GM21576 (cell line): Measurements from ENCODE around the gene SH3GL3.

Experiments
- ATAC-seq: cut with Tn5 transposase; IDR thresholded peaks from one replicate; pipeline ENCODE4 v1.9.1; 2021; ENCODE audit warnings: mild to moderate bottlenecking, moderate library complexity; ENCODE audit not compliant: unreplicated experiment

Gene SH3GL3

GRCh38 chr15:83610901-83611685, 164.0 kb downstream of the SH3GL3 start:
- ATAC-seq = no peak

GRCh38 chr15:83612226-83612625, 165.1 kb downstream of the SH3GL3 start:
- no peak for ATAC-seq

- ATAC-seq = no peak
These were observed 165.9 kb downstream of the SH3GL3 start for GRCh38 chr15:83612898-83613635.

DNA sequence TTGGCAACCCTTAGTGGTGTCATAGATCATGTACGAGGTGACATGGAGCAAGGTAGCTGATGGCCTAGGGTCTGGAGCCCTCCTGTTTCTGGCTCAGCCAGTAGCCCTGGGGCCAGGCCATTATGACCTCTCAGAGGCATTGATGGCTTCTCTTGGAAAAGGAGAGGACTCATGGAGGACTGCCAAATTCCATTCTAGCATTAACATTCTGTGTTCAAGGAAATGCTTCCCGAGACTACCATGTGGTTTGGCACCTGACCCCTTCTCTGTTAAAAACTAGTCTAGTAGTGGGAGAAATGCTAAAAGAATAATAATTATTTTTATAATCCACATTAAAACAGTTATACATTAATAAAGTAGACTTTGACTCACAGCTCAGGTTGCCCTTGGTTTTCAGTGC, 166.6 kb downstream of the SH3GL3 start:
- no peak for ATAC-seq

GRCh38 chr15:83616840-83617239, 169.7 kb downstream of the SH3GL3 start:
- no peak for ATAC-seq

DNA sequence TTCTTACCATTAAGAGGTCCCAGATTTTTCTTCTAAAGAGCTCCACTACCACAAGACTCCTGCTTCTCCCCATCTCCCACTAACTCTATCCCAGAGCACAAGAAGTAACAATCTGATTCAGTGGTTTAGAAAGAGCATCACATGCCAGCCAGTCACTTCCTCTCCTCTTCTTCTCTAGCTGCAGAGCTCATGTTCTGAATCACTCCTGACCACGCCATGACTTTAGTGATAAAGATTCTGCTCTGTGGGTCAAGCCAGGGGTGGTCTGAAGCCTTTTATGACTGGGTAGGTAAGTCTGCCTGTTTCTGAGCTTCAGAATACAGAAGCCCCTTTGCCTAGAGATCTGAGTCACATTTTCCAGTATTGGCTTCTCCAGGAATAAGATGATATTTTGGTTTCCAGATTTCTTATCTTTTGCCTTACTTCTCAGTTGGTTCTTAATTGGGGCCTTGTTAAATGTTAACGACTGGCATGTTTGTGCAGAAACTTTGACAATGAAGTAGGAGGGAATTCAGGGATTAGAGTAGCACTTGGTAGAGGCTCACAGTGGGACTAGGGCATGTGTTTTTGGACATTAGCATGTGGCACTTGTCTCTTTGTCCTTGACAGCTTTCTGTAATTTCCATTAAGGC, 179.1 kb downstream of the SH3GL3 start:
- no peak for ATAC-seq

DNA sequence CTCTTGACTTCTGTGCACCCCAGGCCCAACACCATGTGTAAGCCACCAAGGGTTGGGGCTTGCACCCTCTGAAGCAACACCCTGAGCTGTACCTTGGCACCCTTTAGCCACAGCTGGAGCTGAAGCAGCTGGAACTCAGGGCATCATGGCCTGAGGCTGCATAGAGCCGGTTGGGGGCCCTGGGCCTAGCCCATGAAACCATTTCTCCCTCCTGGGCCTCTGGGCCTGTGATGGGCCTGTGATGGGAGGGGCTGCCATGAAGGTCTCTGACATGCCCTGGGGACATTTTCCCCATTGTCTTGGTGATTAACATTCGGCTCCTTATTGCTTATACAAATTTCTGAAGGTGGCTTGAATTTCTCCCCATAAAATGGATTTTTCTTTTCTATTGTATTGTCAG, 184.4 kb downstream of the SH3GL3 start:
- no peak for ATAC-seq

DNA sequence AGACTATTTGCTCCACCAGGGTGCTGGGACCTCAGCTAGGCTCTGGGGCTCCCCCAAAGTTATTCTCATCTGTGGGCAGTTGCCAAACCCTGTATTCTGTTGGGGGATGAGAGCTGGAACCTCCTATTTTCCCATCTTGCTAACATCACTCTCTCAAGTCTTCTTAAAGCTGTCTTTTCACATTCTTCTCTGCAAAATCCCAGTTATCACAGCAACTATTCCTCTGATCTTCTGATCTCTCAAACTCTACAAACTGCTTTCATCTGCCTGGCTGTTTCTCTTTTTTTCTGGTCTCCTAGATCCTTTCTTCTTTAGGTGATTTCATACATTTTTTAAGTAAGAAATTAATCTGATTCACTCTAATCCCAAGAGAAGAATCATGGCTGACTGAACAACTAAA, 196.1 kb downstream of the SH3GL3 start:
- ATAC-seq = no peak

DNA sequence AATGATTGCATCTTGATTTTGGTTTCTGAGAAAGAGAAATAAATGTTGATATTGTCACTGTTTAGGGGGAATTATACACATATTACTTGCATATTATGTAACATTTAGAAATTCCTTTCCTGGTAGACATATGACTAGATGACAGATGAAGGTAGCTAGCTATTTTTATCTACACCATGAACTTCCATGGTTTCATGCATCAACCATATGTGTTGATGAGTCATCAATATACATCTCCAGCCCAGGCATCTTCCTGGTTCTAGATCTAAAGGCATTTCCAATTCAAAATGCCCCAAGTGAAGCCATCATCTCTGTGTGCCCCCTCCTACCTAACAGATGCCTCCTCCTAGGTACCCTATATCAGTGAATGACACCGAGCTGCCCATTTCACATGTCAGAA, 197.3 kb downstream of the SH3GL3 start:
- no peak for ATAC-seq

- ATAC-seq = no peak
These were observed 203.7 kb downstream of the SH3GL3 start for GRCh38 chr15:83650831-83651230.

DNA sequence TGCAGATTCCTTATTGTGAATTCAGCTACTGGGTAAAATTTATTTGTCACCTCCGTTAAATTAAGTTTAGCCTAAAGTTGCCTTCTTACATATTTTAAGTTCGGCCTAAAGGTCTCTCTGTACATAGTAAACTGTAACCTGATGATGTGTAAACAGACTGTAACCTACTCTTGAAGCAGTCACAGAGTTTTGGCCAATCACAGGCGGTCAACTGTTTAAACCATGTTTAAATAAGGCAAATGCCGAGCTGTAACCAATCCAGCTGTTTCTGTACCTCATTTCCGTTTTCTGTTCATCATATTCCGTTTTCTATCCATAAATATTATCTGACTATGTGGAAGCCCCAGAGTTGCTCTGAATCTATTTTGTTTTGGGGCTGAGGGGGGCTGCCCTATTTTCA, 204.4 kb downstream of the SH3GL3 start:
- no peak for ATAC-seq

- ATAC-seq = no peak
These were observed 205.6 kb downstream of the SH3GL3 start for GRCh38 chr15:83652626-83653204.

- ATAC-seq = no peak
These were observed 206.1 kb downstream of the SH3GL3 start for GRCh38 chr15:83653288-83653638.

DNA sequence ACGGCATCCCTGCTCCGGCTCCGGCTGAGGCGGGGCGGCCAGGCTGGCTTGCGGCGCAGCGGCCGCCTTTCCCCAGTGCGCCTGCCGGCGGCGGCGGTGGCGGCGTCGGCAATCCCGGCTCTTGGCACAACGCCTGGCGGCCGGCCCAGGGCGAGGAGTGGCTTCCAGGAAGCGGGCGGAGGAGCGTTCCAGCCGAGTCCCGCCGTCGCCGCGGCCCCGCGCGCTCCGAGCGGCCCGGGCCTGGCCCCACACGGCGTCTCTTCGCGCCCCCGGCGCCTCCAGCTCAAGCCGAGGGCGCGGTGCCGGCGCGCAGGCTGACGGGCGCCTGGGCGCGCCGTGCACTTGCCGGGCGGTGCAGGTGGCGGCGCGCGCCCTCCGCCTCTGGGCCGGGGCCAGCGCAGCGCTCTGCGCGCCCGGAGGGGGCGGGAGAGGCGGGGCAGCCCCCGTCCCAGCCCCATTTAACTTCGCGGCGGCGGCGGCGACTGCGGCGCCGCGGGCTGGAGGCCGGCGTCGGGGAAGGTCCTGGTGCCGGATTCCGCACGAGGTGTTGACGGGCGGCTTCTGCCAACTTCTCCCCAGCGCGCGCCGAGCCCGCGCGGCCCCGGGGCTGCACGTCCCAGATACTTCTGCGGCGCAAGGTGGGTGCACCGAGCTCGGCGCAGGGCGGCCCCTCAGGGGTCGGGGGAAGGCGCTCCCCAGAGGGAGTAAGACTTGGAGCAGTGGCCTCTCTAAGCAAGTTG, 206.7 kb downstream of the SH3GL3 start, which contains the start of gene ADAMTSL3:
TSS of gene ADAMTSL3 (plus strand) at position 485 of the 740 bp plus-strand sequence. CDS start 1,639 bp downstream, outside the sequence.
- no peak for ATAC-seq

DNA sequence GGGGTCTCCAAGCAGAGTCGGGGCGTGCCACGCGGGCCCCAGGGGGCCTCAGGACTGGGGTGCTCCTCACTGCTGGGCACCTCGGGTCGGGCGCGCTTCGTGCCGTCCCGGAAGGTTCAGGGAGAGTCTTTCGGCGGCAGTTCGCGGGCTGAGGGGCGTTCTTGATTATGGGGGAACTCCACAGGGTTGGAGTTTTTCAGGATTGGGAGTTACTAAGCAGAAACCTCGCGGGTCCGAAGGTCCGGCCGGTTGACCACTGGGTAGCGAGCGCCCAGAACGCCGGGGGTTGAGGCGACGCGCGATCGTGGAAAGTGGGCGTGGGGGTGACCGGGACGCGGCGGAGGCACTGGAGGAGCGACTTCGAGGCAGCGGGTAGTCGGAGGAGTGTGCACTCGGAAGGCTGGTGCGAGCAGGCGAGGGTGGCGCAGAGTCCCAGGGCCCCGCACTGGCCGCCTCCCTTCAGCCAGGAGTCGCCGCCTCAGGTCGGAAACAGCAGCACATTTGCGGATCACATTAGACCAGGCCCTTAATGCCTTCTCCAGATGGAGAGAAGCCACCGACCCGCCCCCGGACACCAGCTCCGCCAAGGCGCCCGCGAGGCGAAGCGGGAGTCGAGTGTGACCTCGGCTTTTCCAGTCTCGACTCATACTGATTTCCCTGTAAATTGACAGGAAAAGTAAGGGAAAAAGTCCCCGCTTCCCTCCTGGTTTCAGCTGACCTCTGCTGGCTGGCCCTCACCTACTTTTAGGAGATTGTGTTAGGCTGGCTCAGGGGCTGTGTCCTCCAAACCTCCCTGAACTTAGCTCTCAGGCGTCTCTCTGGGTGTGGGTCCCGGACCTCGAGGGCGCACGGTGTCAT, 207.5 kb downstream of the SH3GL3 start:
- ATAC-seq = no peak

GRCh38 chr15:83655237-83655616, 208.1 kb downstream of the SH3GL3 start:
- ATAC-seq = no peak

DNA sequence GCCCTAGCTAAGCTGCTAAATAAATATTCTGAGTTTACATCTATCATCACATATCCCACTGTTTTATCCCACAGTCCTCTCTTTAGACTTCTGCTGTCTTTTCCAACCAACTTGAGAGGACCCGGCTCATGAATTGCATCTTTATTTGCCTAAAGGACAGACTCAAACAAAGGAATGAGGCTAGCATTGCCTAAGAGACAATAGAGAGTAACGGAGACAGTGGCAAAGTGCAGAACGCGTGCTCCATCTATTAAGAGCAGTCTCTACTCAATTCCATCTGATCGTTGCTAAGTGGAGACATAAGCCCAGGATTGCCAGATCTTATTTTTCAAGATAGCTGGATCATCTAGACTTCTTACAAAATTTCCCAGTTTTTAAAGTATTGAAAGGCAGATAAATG, 209.1 kb downstream of the SH3GL3 start:
- ATAC-seq = no peak

DNA sequence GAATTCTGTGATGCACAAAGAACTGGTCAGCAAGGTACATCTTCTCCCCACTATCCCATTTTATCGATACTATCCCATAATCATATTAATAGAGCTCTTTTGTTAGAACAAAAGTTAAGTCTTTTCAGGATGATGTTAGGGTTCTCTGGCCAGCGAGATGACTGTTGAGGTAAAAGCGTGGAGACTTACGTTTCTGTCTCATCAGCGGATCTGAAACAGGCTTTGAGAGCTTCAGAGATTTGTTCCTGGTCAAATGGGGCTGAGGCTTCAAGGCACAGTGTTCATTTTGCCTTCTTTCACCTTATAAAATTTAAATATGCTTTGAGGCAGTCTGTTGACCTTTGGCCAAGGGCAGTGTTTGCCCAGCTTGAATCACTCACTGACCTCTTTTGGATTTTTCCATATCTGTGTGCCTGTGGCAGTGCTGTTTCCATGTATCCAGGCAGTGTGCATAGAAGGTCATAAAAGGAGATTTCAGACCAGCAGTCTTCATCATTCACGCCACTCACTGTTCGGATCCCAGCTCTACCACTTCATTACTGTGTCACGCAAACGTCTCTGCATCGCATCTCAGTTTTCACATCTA, 209.9 kb downstream of the SH3GL3 start:
- no peak for ATAC-seq

DNA sequence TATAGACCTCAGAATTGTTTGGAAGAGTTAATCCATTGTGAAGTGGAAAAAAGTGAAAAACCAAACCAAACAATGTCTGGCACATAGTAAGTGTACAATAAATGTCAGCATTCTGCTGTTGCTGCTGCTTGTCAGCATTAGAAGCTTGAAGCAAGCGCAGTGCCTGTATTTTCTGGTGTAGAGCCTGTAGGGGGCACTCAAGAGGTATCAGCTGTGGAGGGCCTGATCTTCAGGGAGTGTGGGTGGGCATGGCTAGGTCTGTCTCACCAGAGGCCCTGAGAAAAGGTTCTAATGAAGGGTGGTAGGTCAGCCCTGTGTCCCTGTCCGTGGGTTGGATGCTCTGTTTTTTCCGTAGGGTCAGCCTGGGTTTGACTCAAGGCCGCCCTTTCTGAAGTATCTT, 210.4 kb downstream of the SH3GL3 start:
- ATAC-seq = no peak
